Neuronal stem cell (in vitro differentiated cells): ENCODE data around the gene MAZ.

Source experiments
- DNase-seq: peaks from one replicate; pipeline ENCODE4 v3.0.0-alpha.2; 2013; ENCODE audit warnings: low spot score
- H2AFZ ChIP-seq: one replicate; pipeline ENCODE4 v1.6.1; 2013; ENCODE audit warnings: mild to moderate bottlenecking, low read length, inconsistent platforms
- H2AK5ac ChIP-seq: 2 replicates; pipeline ENCODE4 v1.6.1; 2013; ENCODE audit warnings: low read depth, mild to moderate bottlenecking, inconsistent platforms, low read length, moderate library complexity, mixed read lengths
- H2BK120ac ChIP-seq: 2 replicates; pipeline ENCODE4 v1.6.1; 2013; ENCODE audit warnings: low read depth, mild to moderate bottlenecking, inconsistent platforms, low read length, moderate library complexity, mixed read lengths
- H2BK12ac ChIP-seq: one replicate; pipeline ENCODE4 v1.6.1; 2013; ENCODE audit warnings: low read length, inconsistent platforms
- H2BK15ac ChIP-seq: 2 replicates; pipeline ENCODE4 v1.6.1; 2013; ENCODE audit warnings: mild to moderate bottlenecking, low read length, inconsistent platforms, mixed read lengths
- H2BK5ac ChIP-seq: one replicate; pipeline ENCODE4 v1.6.1; 2013; ENCODE audit warnings: inconsistent platforms, mild to moderate bottlenecking, low read length, moderate library complexity
- H3K14ac ChIP-seq: one replicate; pipeline ENCODE4 v1.6.1; 2013; ENCODE audit warnings: low read length, inconsistent platforms
- H3K18ac ChIP-seq: 2 replicates; pipeline ENCODE4 v1.6.1; 2013; ENCODE audit warnings: low read length, inconsistent platforms
- H3K23ac ChIP-seq: 2 replicates; pipeline ENCODE4 v1.6.1; 2013; ENCODE audit warnings: low read depth, mild to moderate bottlenecking, mixed read lengths, low read length, inconsistent platforms; ENCODE audit not compliant: poor library complexity
- H3K27ac ChIP-seq: replicated peaks from 3 replicates; pipeline ENCODE4 v1.5.1; 2013; ENCODE audit warnings: low read length, inconsistent platforms
- H3K27me3 ChIP-seq, 3 experiments: 2 replicates each; pipeline ENCODE4 v1.6.1; 2013; ENCODE audit warnings: low read length in 3 of 3, mild to moderate bottlenecking in 2 of 3, inconsistent platforms in 1 of 3, low read depth in 1 of 3, mixed read lengths in 1 of 3, moderate library complexity in 1 of 3; ENCODE audit not compliant: control insufficient read depth in 3 of 3, insufficient read depth in 3 of 3
- H3K36me3 ChIP-seq, 2 donors: replicated peaks in 1 of 2; 2 replicates each; pipeline ENCODE4 v1.6.1; 2013; ENCODE audit warnings: low read length in 2 of 2; ENCODE audit not compliant: control insufficient read depth in 2 of 2, insufficient read depth in 2 of 2
- H3K4ac ChIP-seq: 2 replicates; pipeline ENCODE4 v1.6.1; 2013; ENCODE audit warnings: inconsistent platforms, mild to moderate bottlenecking, low read length, moderate library complexity
- H3K4me1 ChIP-seq, 2 donors: 1 replicate in 1 of 2; 2 replicates in 1 of 2; pipeline ENCODE4 v1.6.1; 2013; ENCODE audit warnings: low read length in 2 of 2, low read depth in 1 of 2; ENCODE audit not compliant: control insufficient read depth in 2 of 2, insufficient read depth in 1 of 2
- H3K4me2 ChIP-seq: one replicate; pipeline ENCODE4 v1.6.1; 2013; ENCODE audit warnings: mild to moderate bottlenecking, low read length, inconsistent platforms; ENCODE audit not compliant: insufficient read depth, poor library complexity, severe bottlenecking
- H3K4me3 ChIP-seq, 2 donors: 2 replicates each; pipeline ENCODE4 v1.5.1; 2013; ENCODE audit warnings: low read length in 2 of 2, mild to moderate bottlenecking in 2 of 2, inconsistent platforms in 1 of 2, moderate library complexity in 1 of 2
- H3K79me1 ChIP-seq: one replicate; pipeline ENCODE4 v1.6.1; 2013; ENCODE audit warnings: low read depth, mild to moderate bottlenecking, inconsistent platforms, low read length, moderate library complexity
- H3K9ac ChIP-seq: one replicate; pipeline ENCODE4 v1.6.1; 2013; ENCODE audit warnings: mild to moderate bottlenecking, low read depth, low read length, inconsistent platforms; ENCODE audit not compliant: poor library complexity
- H3K9me3 ChIP-seq, 2 donors: replicated peaks in 1 of 2; 2 replicates each; pipeline versions ENCODE3 to v1.6.1; 2013; ENCODE audit warnings: low read length in 2 of 2, mild to moderate bottlenecking in 2 of 2, inconsistent platforms in 1 of 2, low read depth in 1 of 2, mixed read lengths in 1 of 2, moderate library complexity in 1 of 2; ENCODE audit not compliant: control insufficient read depth in 2 of 2, insufficient read depth in 1 of 2
- H4K8ac ChIP-seq: one replicate; pipeline ENCODE4 v1.6.1; 2013; ENCODE audit warnings: low read depth, mild to moderate bottlenecking, inconsistent platforms, low read length, moderate library complexity
- H4K91ac ChIP-seq: one replicate; pipeline ENCODE4 v1.6.1; 2013; ENCODE audit warnings: low read length, low read depth, mild to moderate bottlenecking, inconsistent platforms; ENCODE audit not compliant: poor library complexity
- WGBS, 2 donors: extraction: QIAGEN DNeasy Blood & Tissue Kit; methylation state at CpG; one replicate each; pipeline ENCODE4 v1.1.7; 2013; ENCODE audit warnings: missing lambda C conversion rate in 2 of 2, mixed read lengths in 1 of 2; ENCODE audit not compliant: insufficient read length in 2 of 2, insufficient replicate concordance in 1 of 2; ENCODE audit errors: extremely low coverage in 2 of 2; 5-methylcytosine and 5-hydroxymethylcytosine counted together

MAZ gene

DNA sequence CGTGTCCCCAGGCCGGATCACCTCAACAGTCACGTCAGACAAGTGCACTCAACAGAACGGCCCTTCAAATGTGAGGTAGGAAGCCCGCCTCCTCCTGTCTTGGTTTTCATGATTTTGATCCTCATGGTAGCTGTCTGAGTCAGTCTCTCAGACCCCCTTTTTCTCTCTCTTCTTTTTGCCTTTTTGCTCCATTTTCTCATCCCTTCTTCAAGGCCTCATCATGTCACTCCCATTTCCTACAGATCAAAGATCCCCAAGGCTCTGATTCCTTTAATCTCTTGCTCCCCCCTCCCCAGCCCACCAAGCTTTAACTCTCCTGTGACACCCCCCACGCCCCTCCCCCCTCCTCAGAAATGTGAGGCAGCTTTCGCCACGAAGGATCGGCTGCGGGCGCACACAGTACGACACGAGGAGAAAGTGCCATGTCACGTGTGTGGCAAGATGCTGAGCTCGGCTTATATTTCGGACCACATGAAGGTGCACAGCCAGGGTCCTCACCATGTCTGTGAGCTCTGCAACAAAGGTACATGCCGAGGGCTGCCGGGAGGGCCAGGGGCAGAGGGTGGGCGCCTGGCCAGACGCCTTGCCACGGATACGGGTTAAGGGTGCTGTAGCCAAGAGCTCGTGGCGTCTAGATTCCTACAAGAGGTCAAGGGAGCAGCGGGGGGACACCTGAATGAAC is 2.0 kb downstream of the MAZ start:
- Histone ChIP-seq H3K23ac (peak overlapping the region; percentile 92), H4K91ac (no peak overlapping the region), H2BK15ac (peak overlapping the region; percentile 85), H3K4ac (no peak overlapping the region), H3K18ac (peak overlapping the region; percentile 87), H4K8ac (peak overlapping the region; percentile 10), H2AFZ (no peak overlapping the region), H3K9me3 (peaks cover 0 to 2% of the 10 kb centered on the region in 2 donors), H3K27ac (peak overlapping the region; percentile 93), H2BK12ac (no peak overlapping the region), H3K79me1 (peaks cover 25% of the 10 kb centered on the region), H3K4me1 (peaks cover 40 to 41% of the 10 kb centered on the region in 2 donors), H2AK5ac (peak overlapping the region; percentile 99), H3K9ac (peak overlapping the region; percentile 98), H3K4me3 (peak overlapping the region; percentile 64 to 93), H2BK120ac (no peak overlapping the region), H2BK5ac (peak overlapping the region; percentile 96), H3K36me3 (peaks cover 29 to 51% of the 10 kb centered on the region in 2 donors), H3K4me2 (peak overlapping the region; percentile 91), H3K27me3 (no peaks in the 10 kb centered on the region), H3K14ac (no peak overlapping the region)
- WGBS, 2 donors: no CpG with 5 or more reads among the region's 25 CpGs
- no peak for DNase-seq

DNA sequence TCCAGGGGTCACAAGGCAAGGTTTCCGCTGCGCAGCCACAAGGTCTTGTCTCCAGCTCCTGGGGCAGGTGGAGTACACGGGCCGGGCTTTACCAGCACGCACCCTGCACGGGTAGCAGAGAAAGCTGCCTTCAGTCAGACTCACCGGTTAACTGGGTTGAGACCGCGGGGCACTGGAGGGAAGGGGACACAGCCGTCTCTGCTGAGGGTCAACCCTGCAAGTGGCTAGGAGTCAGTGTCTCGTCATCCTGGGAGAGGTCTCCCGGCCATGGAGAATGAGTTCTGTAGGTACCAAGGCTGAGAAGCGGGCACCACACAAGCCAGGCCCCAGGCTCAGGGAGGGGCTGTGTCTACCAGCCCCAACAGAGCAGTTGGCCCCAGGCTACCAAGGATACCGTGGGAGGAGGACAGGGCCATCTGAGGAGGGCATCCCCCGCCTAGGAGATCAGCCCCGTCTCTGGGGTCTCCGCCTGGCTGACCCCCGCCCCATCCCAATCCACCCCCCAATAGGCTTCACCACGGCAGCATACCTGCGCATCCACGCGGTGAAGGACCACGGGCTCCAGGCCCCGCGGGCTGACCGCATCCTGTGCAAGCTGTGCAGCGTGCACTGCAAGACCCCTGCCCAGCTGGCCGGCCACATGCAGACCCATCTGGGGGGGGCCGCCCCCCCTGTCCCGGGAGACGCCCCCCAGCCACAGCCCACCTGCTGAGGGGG is 2.9 kb downstream of the MAZ start:
- H2BK15ac ChIP-seq: no peak overlapping the region
- peaks cover 0 to 2% of the 10 kb centered on the region in 2 donors for H3K9me3 ChIP-seq
- H3K79me1 ChIP-seq: peaks cover 25% of the 10 kb centered on the region
- peaks cover 44 to 46% of the 10 kb centered on the region in 2 donors for H3K4me1 ChIP-seq
- no peaks in the 10 kb centered on the region for H3K27me3 ChIP-seq
- H2AFZ ChIP-seq: no peak overlapping the region
- no CpG with 5 or more reads among the region's 31 CpGs for WGBS, 2 donors
- H2BK12ac ChIP-seq: no peak overlapping the region
- H3K9ac ChIP-seq: peak overlapping the region; percentile 70
- no peak overlapping the region for H3K14ac ChIP-seq
- peak overlapping the region; percentile 2 for H2AK5ac ChIP-seq
- H4K91ac ChIP-seq: no peak overlapping the region
- H3K4ac ChIP-seq: no peak overlapping the region
- DNase-seq: no peak
- H2BK5ac ChIP-seq: no peak overlapping the region
- H4K8ac ChIP-seq: peak overlapping the region; percentile 19
- peak overlapping the region; percentile 66 for H3K23ac ChIP-seq
- H3K4me3 ChIP-seq: peak overlapping the region in 1 of 2 donors; percentile 64
- peaks cover 20 to 42% of the 10 kb centered on the region in 2 donors for H3K36me3 ChIP-seq
- H2BK120ac ChIP-seq: no peak overlapping the region
- H3K27ac ChIP-seq: peak overlapping the region; percentile 97
- H3K18ac ChIP-seq: peak overlapping the region; percentile 48
- H3K4me2 ChIP-seq: peak overlapping the region; percentile 23

DNA sequence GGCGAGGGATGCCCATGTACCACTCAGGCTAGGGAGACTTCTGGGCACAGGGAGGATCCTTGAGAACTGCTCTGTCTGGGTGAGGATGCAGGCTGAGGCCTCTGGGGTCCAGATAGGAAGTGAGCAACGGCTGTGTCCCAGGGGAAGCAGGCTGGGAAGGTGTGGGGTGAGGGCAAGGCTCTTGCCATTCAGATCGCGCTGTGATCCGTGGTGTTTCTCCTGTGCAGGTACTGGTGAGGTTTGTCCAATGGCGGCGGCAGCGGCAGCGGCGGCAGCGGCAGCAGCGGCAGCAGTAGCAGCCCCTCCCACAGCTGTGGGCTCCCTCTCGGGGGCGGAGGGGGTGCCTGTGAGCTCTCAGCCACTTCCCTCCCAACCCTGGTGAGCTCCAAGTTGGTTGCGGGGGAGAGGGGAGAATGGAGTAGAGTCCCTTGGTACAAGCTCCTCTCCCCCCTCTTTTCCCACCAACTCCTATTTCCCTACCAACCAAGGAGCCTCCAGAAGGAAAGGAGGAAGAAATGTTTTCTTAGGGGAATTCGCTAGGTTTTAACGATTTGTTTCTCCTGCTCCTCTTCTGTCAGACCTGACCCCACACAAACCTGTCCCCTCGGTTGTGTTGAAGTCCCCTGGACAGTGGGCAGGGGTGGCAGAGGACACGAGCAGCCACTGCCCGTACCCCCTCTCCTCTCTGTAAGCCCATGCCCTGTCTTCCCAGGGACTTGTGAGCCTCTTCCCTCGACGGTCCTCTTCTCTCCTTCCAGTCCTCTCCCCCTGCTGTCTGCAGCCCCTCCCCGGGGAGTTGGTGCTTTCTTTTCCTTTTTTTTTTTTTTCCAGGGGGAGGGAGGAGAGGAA is 3.7 kb downstream of the MAZ start:
- no peak overlapping the region for H2BK120ac ChIP-seq
- no peak overlapping the region for H2BK15ac ChIP-seq
- no peak overlapping the region for H4K8ac ChIP-seq
- peaks cover 48% of the 10 kb centered on the region in 2 donors for H3K4me1 ChIP-seq
- no peak overlapping the region for H3K4me3 ChIP-seq
- peaks cover 20 to 36% of the 10 kb centered on the region in 2 donors for H3K36me3 ChIP-seq
- peaks cover 27% of the 10 kb centered on the region for H3K79me1 ChIP-seq
- peak overlapping the region; percentile 69 for H3K18ac ChIP-seq
- peak overlapping the region; percentile 97 for H3K27ac ChIP-seq
- H3K23ac ChIP-seq: peak overlapping the region; percentile 97
- DNase-seq: no peak
- no peak overlapping the region for H4K91ac ChIP-seq
- peak overlapping the region; percentile 23 for H3K4me2 ChIP-seq
- H3K4ac ChIP-seq: no peak overlapping the region
- H2BK5ac ChIP-seq: no peak overlapping the region
- no peak overlapping the region for H2BK12ac ChIP-seq
- no peaks in the 10 kb centered on the region for H3K27me3 ChIP-seq
- peak overlapping the region; percentile 86 for H2AK5ac ChIP-seq
- H2AFZ ChIP-seq: no peak overlapping the region
- no peak overlapping the region for H3K14ac ChIP-seq
- H3K9me3 ChIP-seq: peaks cover 0 to 2% of the 10 kb centered on the region in 2 donors
- WGBS, 2 donors: no CpG with 5 or more reads among the region's 23 CpGs
- H3K9ac ChIP-seq: peak overlapping the region; percentile 88
